ENCODE results near the gene ZNF629. TPM values are rescaled to one million over a fixed set of nuclear protein-coding genes. Genes with fewer than 3 reads are reported as not detected.

Gene ZNF629
- total and polyA plus RNA-seq, 2 donors (not counting 1 experiment from before 2014, with no cell fraction given), result 1.2 to 6.9 TPM

GRCh38 chr16:30738984-30739951 lies 47.7 kb downstream of the ZNF629 start:
- Mint-ChIP-seq H3K27me3 (no peaks in the 10 kb centered on the region), H3K27ac (no peak overlapping the region), H3K4me3 (no peak overlapping the region), H3K4me1 (peaks cover 5% of the 10 kb centered on the region), H3K9me3 (ENCODE audit: insufficient read depth) (no peaks in the 10 kb centered on the region)
- H2AFZ ChIP-seq (ENCODE audit: insufficient read depth, low read depth, low read length, poor library complexity, severe bottlenecking), result no peak overlapping the region
- DNase-seq (no peak), ATAC-seq (ENCODE audit: low read depth) (no peak)
- peaks cover 29% of the 10 kb centered on the region for H3K79me2 ChIP-seq (ENCODE audit: control insufficient read depth, insufficient read depth, low read length)
- H3K27ac ChIP-seq (ENCODE audit: low read length in 2 of 2), result no peak overlapping the region
- no peaks in the 10 kb centered on the region for H3K4me1 ChIP-seq (ENCODE audit: control insufficient read depth in 2 of 2, insufficient read depth in 2 of 2, low read length in 2 of 2)
- no peak for TF ChIP-seq EZH2 (IDR thresholded peaks at IDR 0.05; ENCODE audit: borderline replicate concordance, insufficient read depth, low read depth, low read length, poor library complexity, severe bottlenecking)
- no peak for TF ChIP-seq CTCF (IDR thresholded peaks at IDR 0.05)
- H3K36me3 ChIP-seq (replicated peaks in 1 of 2; ENCODE audit: control extremely low read depth in 1 of 2, control insufficient read depth in 1 of 2, extremely low read depth in 1 of 2, insufficient read depth in 2 of 2, low read length in 1 of 2), result peaks cover 0 to 57% of the 10 kb centered on the region in 2 experiments
- intact Hi-C loops (cut with micrococcal nuclease), result no loop called here
- POLR2A ChIA-PET, result no interaction called here
- no peaks in the 10 kb centered on the region for H3K27me3 ChIP-seq (replicated peaks in 1 of 4; ENCODE audit: control extremely low read depth in 1 of 4, control insufficient read depth in 3 of 4, insufficient read depth in 4 of 4, low read length in 3 of 4)
- no peak overlapping the region for H3K9ac ChIP-seq (ENCODE audit: low read length)
- 96% methylated on average over 29 of the region's 37 CpGs for WGBS (ENCODE audit: insufficient coverage)
- no peaks in the 10 kb centered on the region for H3K9me3 ChIP-seq (ENCODE audit: control extremely low read depth in 1 of 3, control insufficient read depth in 2 of 3, insufficient read depth in 1 of 3, low read length in 2 of 3)
- no peak overlapping the region for H3K4me2 ChIP-seq (replicated peaks; ENCODE audit: low read depth, low read length, poor library complexity, severe bottlenecking)
- H4K20me1 ChIP-seq (ENCODE audit: control insufficient read depth, insufficient read depth, low read length, poor library complexity, severe bottlenecking), result peaks cover 31% of the 10 kb centered on the region
- H3K4me3 ChIP-seq (ENCODE audit: control extremely low read depth in 1 of 5, extremely low read depth in 1 of 5, insufficient read depth in 1 of 5, low read depth in 2 of 5, low read length in 4 of 5), result no peak overlapping the region
- CTCF ChIA-PET, result no interaction called here

Data from B cell (primary cell).